ENCODE results near the gene ICAM3. TPM values are rescaled to one million over a fixed set of nuclear protein-coding genes. Genes with fewer than 3 reads are reported as not detected.

Gene ICAM3
- total and polyA plus RNA-seq, 10 of the 15 experiments (the other 5 are each of a cell fraction or from before 2014, with no cell fraction given), result 5.5 to 152 (median 90.7) TPM

GRCh38 chr19:10380313-10381102 lies 41.1 kb upstream of the ICAM3 start, which contains the start of gene TYK2:
Gene TYK2 (minus strand): TSS chr19:10380572. CDS start chr19:10378406, 2,166 bp downstream.
- peak within 1 kb of the TSS; percentile 92 for H3K4me2 ChIP-seq (ENCODE audit: control insufficient read depth, insufficient read depth)
- H4K20me1 ChIP-seq (ENCODE audit: control insufficient read depth, insufficient read depth), result no peaks in the 10 kb centered on the region
- ChIA-PET CTCF (interaction anchor here (0.6 to 12.4 kb wide), 11 partner anchors 8 to 130 kb away, joined by 3 to 370 read pairs (median 3); partner anchors contain the start of genes ICAM1 and RAVER1), POLR2A (interaction anchor here (0.5 to 3.4 kb wide), 20 partner anchors 10 to 497 kb away, joined by 3 to 43 read pairs (median 3); partner anchors contain the start of genes CDC37, DNMT1, ICAM1 and ICAM5), RAD21 (ENCODE audit: unreplicated experiment) (interaction anchor here (0.6 to 5.6 kb wide), 17 partner anchors 8 to 448 kb away, joined by 3 to 62 read pairs (median 4); partner anchors contain the start of genes CDC37, DNMT1, ICAM1 and ICAM5), SMC1A (ENCODE audit: uncharacterized antibody, unreplicated experiment) (interaction anchor here (0.9 to 4.5 kb wide), 12 partner anchors 8 to 122 kb away, joined by 3 to 39 read pairs (median 4); partner anchors contain the start of genes CDC37, ICAM1, ICAM5 and RAVER1)
- DNase-seq (ENCODE audit: low read depth, low spot score), result peak; percentile 99
- peak within 1 kb of the TSS; percentile 95 for H3K4me3 ChIP-seq
- in situ Hi-C loops (cut with MboI), result no loop called here
- no TSS peak for BruUV-seq (replicated peaks)
- H3K36me3 ChIP-seq (ENCODE audit: control insufficient read depth in 2 of 2, insufficient read depth in 2 of 2, low read length in 1 of 2), result peaks cover 3 to 4% of the 10 kb centered on the region in 2 experiments; a peak in 3 of 4 replicates
- H3K27me3 ChIP-seq (replicated peaks in 1 of 2; ENCODE audit: control insufficient read depth in 2 of 2, insufficient read depth in 2 of 2, low read length in 1 of 2), result no peaks in the 10 kb centered on the region
- peak within 1 kb of the TSS; percentile 74 for H2AFZ ChIP-seq (ENCODE audit: control insufficient read depth, low read depth, low read length)
- 1% methylated on average over 47 of the region's 58 CpGs for WGBS (ENCODE audit: insufficient coverage, insufficient replicate concordance, low lambda C conversion rate, missing lambda C conversion rate)
- peak within 1 kb of the TSS; percentile 86 for H3K9ac ChIP-seq (ENCODE audit: control insufficient read depth, insufficient read depth, low read length)
- peak; percentile 100 for FAIRE-seq
- H3K79me2 ChIP-seq (ENCODE audit: control insufficient read depth, insufficient read depth, low read length), result peaks cover 25% of the 10 kb centered on the region
- H3K9me3 ChIP-seq (replicated peaks; ENCODE audit: control insufficient read depth, insufficient read depth, low read length), result no peaks in the 10 kb centered on the region
- ATAC-seq, result peak; percentile 97
- H3K4me1 ChIP-seq (ENCODE audit: control insufficient read depth, insufficient read depth, low read length), result peaks cover 10% of the 10 kb centered on the region
- intact Hi-C loops (cut with micrococcal nuclease; ENCODE audit: unreplicated experiment), result loop anchor here (1.0 to 10.0 kb wide), 3 partner anchors 23 to 276 kb away; partner anchors contain the start of genes ANGPTL6, CDC37, ICAM1 and PPAN
- H3K27ac ChIP-seq (ENCODE audit: control insufficient read depth, insufficient read depth), result peak within 1 kb of the TSS; percentile 87
- TF ChIP-seq STAT1 (conservative IDR thresholded peaks at IDR 0.05), result no peak
- TF ChIP-seq, protein P1, sequence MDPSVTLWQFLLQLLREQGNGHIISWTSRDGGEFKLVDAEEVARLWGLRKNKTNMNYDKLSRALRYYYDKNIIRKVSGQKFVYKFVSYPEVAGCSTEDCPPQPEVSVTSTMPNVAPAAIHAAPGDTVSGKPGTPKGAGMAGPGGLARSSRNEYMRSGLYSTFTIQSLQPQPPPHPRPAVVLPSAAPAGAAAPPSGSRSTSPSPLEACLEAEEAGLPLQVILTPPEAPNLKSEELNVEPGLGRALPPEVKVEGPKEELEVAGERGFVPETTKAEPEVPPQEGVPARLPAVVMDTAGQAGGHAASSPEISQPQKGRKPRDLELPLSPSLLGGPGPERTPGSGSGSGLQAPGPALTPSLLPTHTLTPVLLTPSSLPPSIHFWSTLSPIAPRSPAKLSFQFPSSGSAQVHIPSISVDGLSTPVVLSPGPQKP (IDR thresholded peaks at IDR 0.05; ENCODE audit: low read depth, low read length), result no peak
- TF ChIP-seq, protein P2, sequence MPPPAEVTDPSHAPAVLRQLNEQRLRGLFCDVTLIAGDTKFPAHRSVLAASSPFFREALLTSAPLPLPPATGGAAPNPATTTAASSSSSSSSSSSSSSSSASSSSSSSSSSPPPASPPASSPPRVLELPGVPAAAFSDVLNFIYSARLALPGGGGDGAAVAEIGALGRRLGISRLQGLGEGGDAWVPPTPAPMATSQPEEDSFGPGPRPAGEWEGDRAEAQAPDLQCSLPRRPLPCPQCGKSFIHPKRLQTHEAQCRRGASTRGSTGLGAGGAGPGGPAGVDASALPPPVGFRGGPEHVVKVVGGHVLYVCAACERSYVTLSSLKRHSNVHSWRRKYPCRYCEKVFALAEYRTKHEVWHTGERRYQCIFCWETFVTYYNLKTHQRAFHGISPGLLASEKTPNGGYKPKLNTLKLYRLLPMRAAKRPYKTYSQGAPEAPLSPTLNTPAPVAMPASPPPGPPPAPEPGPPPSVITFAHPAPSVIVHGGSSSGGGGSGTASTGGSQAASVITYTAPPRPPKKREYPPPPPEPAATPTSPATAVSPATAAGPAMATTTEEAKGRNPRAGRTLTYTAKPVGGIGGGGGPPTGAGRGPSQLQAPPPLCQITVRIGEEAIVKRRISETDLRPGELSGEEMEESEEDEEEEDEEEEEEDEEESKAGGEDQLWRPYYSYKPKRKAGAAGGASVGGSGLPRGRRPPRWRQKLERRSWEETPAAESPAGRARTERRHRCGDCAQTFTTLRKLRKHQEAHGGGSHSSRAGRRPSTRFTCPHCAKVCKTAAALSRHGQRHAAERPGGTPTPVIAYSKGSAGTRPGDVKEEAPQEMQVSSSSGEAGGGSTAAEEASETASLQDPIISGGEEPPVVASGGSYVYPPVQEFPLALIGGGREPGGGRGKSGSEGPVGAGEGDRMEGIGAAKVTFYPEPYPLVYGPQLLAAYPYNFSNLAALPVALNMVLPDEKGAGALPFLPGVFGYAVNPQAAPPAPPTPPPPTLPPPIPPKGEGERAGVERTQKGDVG (CRISPR knock-in tag; IDR thresholded peaks at IDR 0.05), result no peak
- no peak for TF ChIP-seq IRF4 (IDR thresholded peaks at IDR 0.05; ENCODE audit: low read depth, low read length)
- peak; percentile 82; the same call in 1 of the 2 replicates for TF ChIP-seq MXI1 (IDR thresholded peaks at IDR 0.05; ENCODE audit: low read depth, low read length)
- no peak for TF ChIP-seq HDAC6 (IDR thresholded peaks at IDR 0.05; ENCODE audit: unreplicated experiment)
- TF ChIP-seq RCOR1 (conservative IDR thresholded peaks at IDR 0.05; ENCODE audit: low read depth, low read length), result no peak
- no peak for TF ChIP-seq ZNF274 (IDR thresholded peaks at IDR 0.05; ENCODE audit: insufficient read depth, insufficient read length)
- TF ChIP-seq JUND (IDR thresholded peaks at IDR 0.05; ENCODE audit: low read depth, low read length), result no peak
- TF ChIP-seq BACH1 (IDR thresholded peaks at IDR 0.05; ENCODE audit: borderline replicate concordance), result peak; percentile 74; the same call in 1 of the 2 replicates
- peak; percentile 80; the same call in 1 of the 2 replicates for TF ChIP-seq LARP7 (IDR thresholded peaks at IDR 0.05)
- peak; percentile 93 for TF ChIP-seq NR2F1 (conservative IDR thresholded peaks at IDR 0.05)
- TF ChIP-seq, protein P3, sequence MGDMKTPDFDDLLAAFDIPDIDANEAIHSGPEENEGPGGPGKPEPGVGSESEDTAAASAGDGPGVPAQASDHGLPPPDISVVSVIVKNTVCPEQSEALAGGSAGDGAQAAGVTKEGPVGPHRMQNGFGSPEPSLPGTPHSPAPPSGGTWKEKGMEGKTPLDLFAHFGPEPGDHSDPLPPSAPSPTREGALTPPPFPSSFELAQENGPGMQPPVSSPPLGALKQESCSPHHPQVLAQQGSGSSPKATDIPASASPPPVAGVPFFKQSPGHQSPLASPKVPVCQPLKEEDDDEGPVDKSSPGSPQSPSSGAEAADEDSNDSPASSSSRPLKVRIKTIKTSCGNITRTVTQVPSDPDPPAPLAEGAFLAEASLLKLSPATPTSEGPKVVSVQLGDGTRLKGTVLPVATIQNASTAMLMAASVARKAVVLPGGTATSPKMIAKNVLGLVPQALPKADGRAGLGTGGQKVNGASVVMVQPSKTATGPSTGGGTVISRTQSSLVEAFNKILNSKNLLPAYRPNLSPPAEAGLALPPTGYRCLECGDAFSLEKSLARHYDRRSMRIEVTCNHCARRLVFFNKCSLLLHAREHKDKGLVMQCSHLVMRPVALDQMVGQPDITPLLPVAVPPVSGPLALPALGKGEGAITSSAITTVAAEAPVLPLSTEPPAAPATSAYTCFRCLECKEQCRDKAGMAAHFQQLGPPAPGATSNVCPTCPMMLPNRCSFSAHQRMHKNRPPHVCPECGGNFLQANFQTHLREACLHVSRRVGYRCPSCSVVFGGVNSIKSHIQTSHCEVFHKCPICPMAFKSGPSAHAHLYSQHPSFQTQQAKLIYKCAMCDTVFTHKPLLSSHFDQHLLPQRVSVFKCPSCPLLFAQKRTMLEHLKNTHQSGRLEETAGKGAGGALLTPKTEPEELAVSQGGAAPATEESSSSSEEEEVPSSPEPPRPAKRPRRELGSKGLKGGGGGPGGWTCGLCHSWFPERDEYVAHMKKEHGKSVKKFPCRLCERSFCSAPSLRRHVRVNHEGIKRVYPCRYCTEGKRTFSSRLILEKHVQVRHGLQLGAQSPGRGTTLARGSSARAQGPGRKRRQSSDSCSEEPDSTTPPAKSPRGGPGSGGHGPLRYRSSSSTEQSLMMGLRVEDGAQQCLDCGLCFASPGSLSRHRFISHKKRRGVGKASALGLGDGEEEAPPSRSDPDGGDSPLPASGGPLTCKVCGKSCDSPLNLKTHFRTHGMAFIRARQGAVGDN (IDR thresholded peaks at IDR 0.05), result peak; percentile 99
- no peak; the same call in 1 of the 2 replicates for TF ChIP-seq EED (IDR thresholded peaks at IDR 0.05; ENCODE audit: low read depth)
